COLO668 (cell line): ENCODE results near the gene SC5D.

ENCODE experiments used
- DNase-seq: peaks from one replicate; lab custom pipeline; 2025; ENCODE audit not compliant: unreplicated experiment; lab: John Stamatoyannopoulos, UW

The SC5D gene

GRCh38 chr11:121292495-121293287, at the start of gene SC5D:
SC5D (plus strand) TSS chr11:121292771; CDS start chr11:121303376, 10,605 bp downstream.
- DNase-seq: peak; percentile 96

GRCh38 chr11:121244884-121245283, 47.7 kb upstream of the SC5D start:
- DNase-seq: no peak

- no peak for DNase-seq
Measured at GRCh38 chr11:121246021-121246768, 46.4 kb upstream of the SC5D start.

- no peak for DNase-seq
Measured at GRCh38 chr11:121246769-121247035, 45.9 kb upstream of the SC5D start.

- no peak for DNase-seq
Measured at GRCh38 chr11:121248496-121248895, 44.1 kb upstream of the SC5D start.

- no peak for DNase-seq
Measured at GRCh38 chr11:121249039-121249663, 43.4 kb upstream of the SC5D start.

- no peak for DNase-seq
Measured at GRCh38 chr11:121250843-121251242, 41.7 kb upstream of the SC5D start.

GRCh38 chr11:121253951-121254350, 38.6 kb upstream of the SC5D start:
- no peak for DNase-seq

- DNase-seq: no peak
Measured at GRCh38 chr11:121254756-121255155, 37.8 kb upstream of the SC5D start.

GRCh38 chr11:121255473-121256125, 37.0 kb upstream of the SC5D start:
- no peak for DNase-seq

- no peak for DNase-seq
Measured at GRCh38 chr11:121257289-121257688, 35.3 kb upstream of the SC5D start.

- DNase-seq: no peak
Measured at GRCh38 chr11:121257976-121258375, 34.6 kb upstream of the SC5D start.

- DNase-seq: no peak
Measured at GRCh38 chr11:121265586-121265985, 27.0 kb upstream of the SC5D start.

- no peak for DNase-seq
Measured at GRCh38 chr11:121268581-121268980, 24.0 kb upstream of the SC5D start.

- DNase-seq: no peak
Measured at GRCh38 chr11:121270001-121270678, 22.4 kb upstream of the SC5D start.

- DNase-seq: no peak
Measured at GRCh38 chr11:121274332-121274991, 18.1 kb upstream of the SC5D start.

GRCh38 chr11:121281698-121282097, 10.9 kb upstream of the SC5D start:
- DNase-seq: peak; percentile 31

GRCh38 chr11:121282386-121282785, 10.2 kb upstream of the SC5D start:
- DNase-seq: no peak

- no peak for DNase-seq
Measured at GRCh38 chr11:121282886-121283502, 9.6 kb upstream of the SC5D start.

- no peak for DNase-seq
Measured at GRCh38 chr11:121291319-121291718, 1.3 kb upstream of the SC5D start.
